Mesenteric fat pad (tissue), 1 donor: Measurements from ENCODE around the gene PXDN. TPM values are rescaled to one million over a fixed set of nuclear protein-coding genes. Genes with fewer than 3 reads are reported as not detected.

Experiments used
- DNase-seq: peaks from one replicate; pipeline ENCODE4 v3.0.0-alpha.2; 2020; ENCODE audit warnings: low spot score
- total RNA-seq: library from RNA; stranded (reverse); fragmentation: NEBNext Ultra II Directional; extraction: Animal tissue kit (Norgen Biotek cat#: 25700); gene quantifications from one replicate; pipeline ENCODE4 v1.2.1, GENCODE V29; 2021
- donor health status: DM: yes; HTN: yes; CAD: no.

The PXDN gene
- total RNA-seq, 1 donor from 2014 or later = 228 TPM

- peak; percentile 78 for DNase-seq
These were observed 78.4 kb downstream of the PXDN start for GRCh38 chr2:1665761-1666505.

GRCh38 chr2:1664698-1665097 is 79.6 kb downstream of the PXDN start:
- peak; percentile 84 for DNase-seq

- peak; percentile 26 for DNase-seq
These were observed 80.2 kb downstream of the PXDN start for GRCh38 chr2:1664076-1664605.

- DNase-seq = peak; percentile 73
These were observed 80.7 kb downstream of the PXDN start for GRCh38 chr2:1663621-1664020.

- peak; percentile 80 for DNase-seq
These were observed 81.6 kb downstream of the PXDN start for GRCh38 chr2:1662606-1663180.

- DNase-seq = peak; percentile 83
These were observed 82.3 kb downstream of the PXDN start for GRCh38 chr2:1661891-1662605.

- DNase-seq = peak; percentile 62
These were observed 83.4 kb downstream of the PXDN start for GRCh38 chr2:1660656-1661640.

- peak; percentile 64 for DNase-seq
These were observed 84.3 kb downstream of the PXDN start for GRCh38 chr2:1659951-1660565.

- DNase-seq = peak; percentile 82
These were observed 85.7 kb downstream of the PXDN start for GRCh38 chr2:1658394-1659151.

- peak; percentile 73 for DNase-seq
These were observed 87.1 kb downstream of the PXDN start for GRCh38 chr2:1656961-1657841.

GRCh38 chr2:1656326-1656960 is 87.9 kb downstream of the PXDN start:
- DNase-seq = no peak

- peak; percentile 49 for DNase-seq
These were observed 88.9 kb downstream of the PXDN start for GRCh38 chr2:1655461-1655860.

GRCh38 chr2:1654696-1655374 is 89.5 kb downstream of the PXDN start:
- peak; percentile 67 for DNase-seq

- DNase-seq = no peak
These were observed 90.2 kb downstream of the PXDN start for GRCh38 chr2:1653956-1654695.

- DNase-seq = peak; percentile 74
These were observed 92.1 kb downstream of the PXDN start for GRCh38 chr2:1652034-1652790.
